OCI-LY7 (cell line): ENCODE measurements around the gene DGKD. TPM values are rescaled to one million over a fixed set of nuclear protein-coding genes. Genes with fewer than 3 reads are reported as not detected.

Experiments
- BruUV-seq: library from RNA; stranded (reverse); fragments of 400-500 nt; replicated peaks from 2 replicates; lab custom pipeline; 2021; lab: Mats Ljungman, UMichigan
- CTCF ChIA-PET: fragments of 300-600 bp; sonication (Branson Sonifier 250); formaldehyde crosslinking; loops from one replicate; lab custom pipeline; 2022; ENCODE audit warnings: antibody characterized with exemption; ENCODE audit not compliant: unreplicated experiment; lab: Charles Lee
- POLR2A ChIA-PET: fragments of 300-600 bp; sonication (Branson Sonifier 250); formaldehyde crosslinking; loops from one replicate; lab custom pipeline; 2022; ENCODE audit warnings: antibody characterized with exemption; lab: Charles Lee
- DNase-seq: peaks from one replicate; pipeline ENCODE4 v3.0.0-alpha.2; 2015; ENCODE audit warnings: low spot score
- H2AFZ ChIP-seq: fragments of 200-600 bp; sonication (generic), shearing (Covaris generic); 2 replicates; pipeline ENCODE4 v1.6.1; 2014; ENCODE audit warnings: mild to moderate bottlenecking, antibody characterized with exemption, low read length, moderate library complexity
- H3K27ac ChIP-seq: fragments of 200-600 bp; sonication (generic); 2 replicates; pipeline ENCODE4 v1.5.1; 2014; ENCODE audit warnings: mixed run types, low read depth, mild to moderate bottlenecking, moderate library complexity, low read length, inconsistent platforms; ENCODE audit not compliant: poor library complexity, severe bottlenecking
- H3K36me3 ChIP-seq: fragments of 200-600 bp; sonication (generic); 2 replicates; pipeline ENCODE4 v1.6.1; 2014; ENCODE audit warnings: mild to moderate bottlenecking, antibody characterized with exemption, low read length, moderate library complexity, mixed read lengths; ENCODE audit not compliant: insufficient read depth
- H3K4me1 ChIP-seq: fragments of 200-600 bp; sonication (generic); 2 replicates; pipeline ENCODE4 v1.5.1; 2014; ENCODE audit warnings: mild to moderate bottlenecking, low read length; ENCODE audit not compliant: insufficient read depth, poor library complexity, severe bottlenecking
- H3K4me2 ChIP-seq: fragments of 200-600 bp; sonication (generic); 2 replicates; pipeline ENCODE4 v1.6.1; 2014; ENCODE audit warnings: mild to moderate bottlenecking, low read length
- H3K4me3 ChIP-seq: fragments of 200-600 bp; sonication (generic); 2 replicates; pipeline ENCODE4 v1.5.1; 2014; ENCODE audit warnings: mild to moderate bottlenecking, low read depth, low read length; ENCODE audit not compliant: poor library complexity, severe bottlenecking
- H3K79me2 ChIP-seq: fragments of 200-600 bp; sonication (generic); 2 replicates; pipeline ENCODE4 v1.6.1; 2016; ENCODE audit warnings: low read depth, mild to moderate bottlenecking, low read length, moderate library complexity, mixed read lengths; ENCODE audit not compliant: insufficient read depth
- H3K9me2 ChIP-seq: fragments of 200-600 bp; sonication (generic); 2 replicates; pipeline ENCODE4 v1.6.1; 2016; ENCODE audit warnings: mild to moderate bottlenecking, low read length, mixed read lengths; ENCODE audit not compliant: insufficient read depth
- H3K9me3 ChIP-seq: fragments of 200-600 bp; sonication (generic); 2 replicates; pipeline ENCODE4 v1.6.1; 2014; ENCODE audit warnings: mild to moderate bottlenecking, mixed run types, low read length, mixed read lengths
- H4K20me1 ChIP-seq: fragments of 200-600 bp; sonication (generic); 2 replicates; pipeline ENCODE4 v1.6.1; 2014; ENCODE audit warnings: mild to moderate bottlenecking, antibody characterized with exemption, low read length, moderate library complexity, mixed read lengths; ENCODE audit not compliant: insufficient read depth
- CTCF ChIP-seq: fragments of 200-600 bp; sonication (generic); conservative IDR thresholded peaks from 2 replicates; pipeline ENCODE4 v1.5.1; 2014; ENCODE audit warnings: mild to moderate bottlenecking, antibody characterized with exemption, low read length, moderate library complexity, mixed read lengths
- EZH2phosphoT487 ChIP-seq: fragments of 200-600 bp; sonication (generic); IDR thresholded peaks from 2 replicates; pipeline ENCODE4 v1.6.1; 2018; ENCODE audit warnings: low read depth, borderline replicate concordance, mild to moderate bottlenecking, mixed run types, antibody characterized with exemption, low read length, moderate library complexity, mixed read lengths
- intact Hi-C: fragments of 100-400 bp; cut with micrococcal nuclease; formaldehyde crosslinking; loops from one replicate; pipeline ENCODE4 v1.10.0; 2022; ENCODE audit not compliant: unreplicated experiment
- total RNA-seq, 2 experiments: library from RNA; depleted of rRNA in 1 of 2; stranded (reverse); fragments of >200 nt in 1 of 2; shearing (Covaris generic) in 1 of 2; gene quantifications; 2 replicates each; pipeline ENCODE4 v1.2.3, GENCODE V29; 2014 to 2022

DGKD gene
- total RNA-seq, 2 experiments from 2014 or later = 62.9 to 271 TPM

GRCh38 chr2:233399306-233400225 is 45.3 kb downstream of the DGKD start:
- POLR2A ChIA-PET = interaction anchor here (0.6 kb wide), 1 partner anchor 92 kb away, joined by 5 read pairs; no protein-coding TSS in a partner anchor
- Histone ChIP-seq H3K79me2 (no peaks in the 10 kb centered on the region), H3K9me3 (no peaks in the 10 kb centered on the region), H2AFZ (no peak overlapping the region), H4K20me1 (no peaks in the 10 kb centered on the region), H3K27ac (no peak overlapping the region), H3K4me2 (no peak overlapping the region), H3K9me2 (no peaks in the 10 kb centered on the region), H3K4me3 (no peak overlapping the region), H3K4me1 (no peaks in the 10 kb centered on the region), H3K36me3 (peaks cover 34% of the 10 kb centered on the region)
- no TSS peak for BruUV-seq
- intact Hi-C loops = no loop called here
- DNase-seq = no peak
- TF ChIP-seq EZH2phosphoT487 = no peak
- 0 out of 2 replicates have a peak, but pooled peaks have one; percentile 23 for TF ChIP-seq CTCF
- CTCF ChIA-PET = no interaction called here

GRCh38 chr2:233400341-233400740 is 46.0 kb downstream of the DGKD start:
- intact Hi-C loops = no loop called here
- Histone ChIP-seq H3K36me3 (peaks cover 30% of the 10 kb centered on the region), H3K4me3 (no peak overlapping the region), H4K20me1 (no peaks in the 10 kb centered on the region), H3K9me2 (no peaks in the 10 kb centered on the region), H3K4me2 (no peak overlapping the region), H3K4me1 (no peaks in the 10 kb centered on the region), H3K9me3 (no peaks in the 10 kb centered on the region), H3K79me2 (no peaks in the 10 kb centered on the region), H2AFZ (no peak overlapping the region), H3K27ac (no peak overlapping the region)
- no TSS peak for BruUV-seq
- ChIA-PET CTCF (no interaction called here), POLR2A (interaction anchor here (0.6 kb wide), 1 partner anchor 91 kb away, joined by 5 read pairs; no protein-coding TSS in a partner anchor)
- no peak for TF ChIP-seq EZH2phosphoT487
- TF ChIP-seq CTCF = no peak
- no peak for DNase-seq

- DNase-seq = no peak
- Histone ChIP-seq H3K4me2 (no peak overlapping the region), H3K9me3 (no peaks in the 10 kb centered on the region), H2AFZ (no peak overlapping the region), H3K36me3 (peaks cover 30% of the 10 kb centered on the region), H3K9me2 (no peaks in the 10 kb centered on the region), H3K4me1 (no peaks in the 10 kb centered on the region), H3K27ac (no peak overlapping the region), H3K4me3 (no peak overlapping the region), H3K79me2 (no peaks in the 10 kb centered on the region), H4K20me1 (no peaks in the 10 kb centered on the region)
- ChIA-PET CTCF (no interaction called here), POLR2A (interaction anchor here (2.0 kb wide), 1 partner anchor 18 kb away, joined by 5 read pairs; no protein-coding TSS in a partner anchor)
- no TSS peak for BruUV-seq
- TF ChIP-seq CTCF = no peak
- no peak for TF ChIP-seq EZH2phosphoT487
- intact Hi-C loops = no loop called here
These were observed 46.7 kb downstream of the DGKD start for GRCh38 chr2:233400961-233401360.
